ENCODE results near the gene TBC1D10B.

TBC1D10B gene, protein sequence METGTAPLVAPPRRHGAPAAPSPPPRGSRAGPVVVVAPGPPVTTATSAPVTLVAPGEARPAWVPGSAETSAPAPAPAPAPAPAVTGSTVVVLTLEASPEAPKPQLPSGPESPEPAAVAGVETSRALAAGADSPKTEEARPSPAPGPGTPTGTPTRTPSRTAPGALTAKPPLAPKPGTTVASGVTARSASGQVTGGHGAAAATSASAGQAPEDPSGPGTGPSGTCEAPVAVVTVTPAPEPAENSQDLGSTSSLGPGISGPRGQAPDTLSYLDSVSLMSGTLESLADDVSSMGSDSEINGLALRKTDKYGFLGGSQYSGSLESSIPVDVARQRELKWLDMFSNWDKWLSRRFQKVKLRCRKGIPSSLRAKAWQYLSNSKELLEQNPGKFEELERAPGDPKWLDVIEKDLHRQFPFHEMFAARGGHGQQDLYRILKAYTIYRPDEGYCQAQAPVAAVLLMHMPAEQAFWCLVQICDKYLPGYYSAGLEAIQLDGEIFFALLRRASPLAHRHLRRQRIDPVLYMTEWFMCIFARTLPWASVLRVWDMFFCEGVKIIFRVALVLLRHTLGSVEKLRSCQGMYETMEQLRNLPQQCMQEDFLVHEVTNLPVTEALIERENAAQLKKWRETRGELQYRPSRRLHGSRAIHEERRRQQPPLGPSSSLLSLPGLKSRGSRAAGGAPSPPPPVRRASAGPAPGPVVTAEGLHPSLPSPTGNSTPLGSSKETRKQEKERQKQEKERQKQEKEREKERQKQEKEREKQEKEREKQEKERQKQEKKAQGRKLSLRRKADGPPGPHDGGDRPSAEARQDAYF

DNA sequence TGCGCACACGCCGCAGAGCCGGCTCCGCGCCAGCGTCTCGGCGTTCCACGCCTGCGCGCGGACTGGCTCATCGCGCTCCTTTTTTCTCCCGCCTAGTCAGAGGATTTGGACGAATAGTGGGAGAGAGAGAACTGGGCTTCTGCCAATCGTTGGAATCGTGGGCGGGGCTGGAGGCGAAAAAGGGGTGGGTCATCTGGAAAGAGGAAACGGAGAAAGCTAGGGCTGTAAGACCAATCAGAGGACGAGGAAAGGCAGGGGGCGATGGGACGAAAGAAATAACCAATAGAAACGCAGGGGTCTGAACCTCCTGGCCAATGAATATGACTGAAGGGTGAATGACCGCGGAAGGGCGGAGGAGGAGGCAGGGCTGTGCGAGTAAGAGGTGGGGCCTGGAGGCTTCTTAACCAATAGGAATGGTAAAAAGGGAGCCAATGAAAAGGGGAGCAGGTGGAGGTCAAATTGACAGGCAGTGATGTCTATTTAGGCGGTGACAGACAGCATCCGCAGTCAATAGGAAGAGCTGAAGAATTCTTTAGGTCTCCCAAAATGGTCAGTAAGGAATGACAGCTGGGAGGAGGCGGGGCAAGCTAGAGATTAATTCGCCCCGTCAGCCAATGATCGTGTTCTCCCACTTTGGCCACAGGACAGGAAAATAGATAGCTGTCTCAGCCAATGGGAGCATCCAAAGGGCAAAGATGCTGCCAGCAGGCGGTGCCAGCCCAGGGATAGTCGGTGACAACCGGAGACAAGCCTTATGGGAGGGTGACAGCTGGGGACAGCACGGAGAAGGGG lies at the start of gene TBC1D10B:
TBC1D10B (minus strand) TSS at position 39 of the 792 bp plus-strand sequence. CDS start 311 bp downstream, outside the sequence.
- peak; percentile 94 for DNase-seq

DNA sequence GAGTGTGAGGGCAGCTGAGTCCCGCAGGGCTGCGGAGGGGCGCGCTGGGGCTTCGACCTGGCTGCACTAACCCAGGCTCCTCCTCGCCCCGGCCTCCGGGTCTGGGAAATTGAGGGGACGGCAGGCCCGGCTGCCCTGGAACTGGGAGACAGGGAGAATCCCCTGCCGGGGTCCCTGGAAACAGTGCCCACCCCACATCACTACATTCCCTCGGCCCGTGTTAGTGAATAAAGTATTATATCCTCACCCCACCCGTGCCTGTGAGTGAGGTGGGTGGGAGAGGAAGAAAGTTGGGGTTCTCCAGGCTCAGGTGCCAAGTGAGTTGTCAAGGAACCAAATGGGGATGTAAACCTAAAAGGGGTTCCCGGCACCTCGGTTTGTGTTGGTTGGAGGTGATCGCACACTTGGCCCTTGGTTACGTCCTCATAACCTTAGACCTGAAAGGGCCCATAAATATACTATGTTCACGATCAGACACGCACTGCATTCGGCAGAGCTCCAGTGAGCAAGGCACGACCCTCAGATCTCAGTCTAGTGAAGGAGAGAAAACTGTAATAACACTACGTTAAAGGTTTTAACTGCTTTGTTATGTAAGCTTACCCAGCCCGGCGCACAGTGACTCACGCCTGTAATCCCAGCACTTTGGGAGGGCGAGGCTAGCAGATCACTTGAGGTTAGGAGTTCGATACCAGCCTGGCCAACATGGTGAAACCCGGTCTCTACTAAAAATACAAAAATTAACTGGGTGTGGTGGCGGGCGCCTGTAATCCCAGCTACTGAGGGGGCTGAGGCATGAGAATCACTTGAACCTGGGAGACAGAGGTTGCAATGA lies 48.3 kb upstream of the TBC1D10B start:
- DNase-seq: no peak

DNA sequence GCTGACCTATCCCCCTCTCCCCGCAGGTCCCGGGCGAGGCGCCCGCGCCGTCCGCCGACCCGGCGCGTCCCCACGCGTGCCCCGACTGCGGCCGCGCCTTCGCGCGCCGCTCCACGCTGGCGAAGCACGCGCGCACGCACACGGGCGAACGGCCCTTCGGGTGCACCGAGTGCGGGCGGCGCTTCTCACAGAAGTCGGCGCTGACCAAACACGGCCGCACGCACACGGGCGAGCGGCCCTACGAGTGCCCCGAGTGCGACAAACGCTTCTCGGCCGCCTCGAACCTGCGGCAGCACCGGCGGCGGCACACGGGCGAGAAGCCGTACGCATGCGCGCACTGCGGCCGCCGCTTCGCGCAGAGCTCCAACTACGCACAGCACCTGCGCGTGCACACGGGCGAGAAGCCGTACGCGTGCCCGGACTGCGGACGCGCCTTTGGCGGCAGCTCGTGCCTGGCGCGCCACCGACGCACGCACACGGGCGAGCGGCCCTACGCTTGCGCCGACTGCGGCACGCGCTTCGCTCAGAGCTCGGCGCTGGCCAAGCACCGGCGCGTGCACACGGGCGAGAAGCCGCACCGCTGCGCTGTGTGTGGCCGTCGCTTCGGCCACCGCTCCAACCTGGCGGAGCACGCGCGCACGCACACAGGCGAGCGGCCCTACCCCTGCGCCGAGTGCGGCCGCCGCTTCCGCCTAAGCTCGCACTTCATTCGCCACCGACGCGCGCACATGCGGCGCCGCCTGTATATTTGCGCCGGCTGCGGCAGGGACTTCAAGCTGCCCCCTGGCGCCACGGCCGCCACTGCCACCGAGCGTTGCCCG lies 47.4 kb upstream of the TBC1D10B start:
- DNase-seq: peak; percentile 85

DNA sequence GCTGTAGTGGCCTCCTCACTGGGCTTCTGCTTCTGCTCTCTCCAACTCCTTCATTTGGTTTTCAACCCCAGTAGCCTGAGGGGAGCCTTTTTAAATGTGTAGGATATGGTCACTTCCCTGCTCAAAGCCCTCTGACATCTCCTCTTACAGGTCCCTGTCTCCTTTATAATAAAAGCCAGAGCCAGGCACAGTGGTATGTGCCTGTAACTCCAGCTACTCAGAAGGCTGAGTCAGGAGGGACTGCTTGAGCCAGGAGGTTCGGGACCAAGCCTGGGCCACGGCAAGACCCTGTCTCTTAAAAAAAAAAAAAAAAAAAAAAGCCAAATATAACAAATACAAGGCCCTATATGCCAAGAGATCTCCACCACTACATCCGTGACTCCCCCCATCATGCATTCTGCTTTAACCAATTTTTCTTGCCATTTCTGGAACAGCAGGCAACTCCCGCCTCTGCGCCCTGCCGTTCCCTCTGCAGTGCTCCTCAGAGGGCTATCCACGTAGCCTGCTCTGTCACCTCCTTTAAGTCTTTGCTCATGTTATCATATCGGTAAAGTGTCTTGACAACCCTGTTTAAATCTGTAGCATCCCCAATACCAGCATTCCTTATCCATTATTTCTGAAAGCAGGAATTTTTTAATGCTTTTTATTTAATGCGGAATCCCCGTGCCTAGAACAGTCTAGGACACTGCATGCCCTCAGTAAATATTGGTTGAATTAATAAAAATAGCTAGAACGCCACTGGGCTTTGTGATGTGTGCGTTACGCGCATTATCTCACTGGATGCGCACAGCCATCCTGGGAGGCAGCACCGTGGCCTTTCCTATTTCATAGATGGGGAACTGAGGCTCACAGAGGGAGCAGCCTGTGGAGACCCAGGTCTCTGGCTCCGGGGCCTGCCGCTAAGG lies 46.6 kb upstream of the TBC1D10B start:
- no peak for DNase-seq

DNA sequence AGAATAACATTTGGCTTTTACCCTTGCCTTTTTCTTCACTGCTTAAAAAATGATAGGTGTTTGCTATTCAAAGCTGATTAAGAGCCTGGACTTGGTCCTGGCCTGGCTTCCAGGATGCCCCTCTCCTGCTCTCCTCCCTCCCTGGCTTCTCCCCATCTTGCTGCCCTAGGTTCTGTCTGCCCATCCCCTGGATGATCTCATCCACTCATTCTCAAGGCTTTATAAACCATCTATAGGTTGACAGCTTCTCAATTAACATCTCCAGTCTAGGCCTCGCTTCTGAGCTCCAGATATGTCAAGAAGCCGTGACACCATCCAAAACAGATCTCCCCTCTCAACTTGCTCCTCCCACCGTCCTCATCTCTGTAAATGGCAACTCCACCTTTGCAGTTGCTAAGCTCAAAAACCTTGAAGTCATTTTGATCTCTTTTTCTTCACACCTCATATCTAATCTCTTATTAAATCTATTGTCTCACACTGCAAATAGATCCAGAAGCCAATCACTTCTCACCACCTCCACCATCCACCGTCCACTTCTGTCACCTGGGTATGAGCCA lies 45.8 kb upstream of the TBC1D10B start:
- DNase-seq: no peak

DNA sequence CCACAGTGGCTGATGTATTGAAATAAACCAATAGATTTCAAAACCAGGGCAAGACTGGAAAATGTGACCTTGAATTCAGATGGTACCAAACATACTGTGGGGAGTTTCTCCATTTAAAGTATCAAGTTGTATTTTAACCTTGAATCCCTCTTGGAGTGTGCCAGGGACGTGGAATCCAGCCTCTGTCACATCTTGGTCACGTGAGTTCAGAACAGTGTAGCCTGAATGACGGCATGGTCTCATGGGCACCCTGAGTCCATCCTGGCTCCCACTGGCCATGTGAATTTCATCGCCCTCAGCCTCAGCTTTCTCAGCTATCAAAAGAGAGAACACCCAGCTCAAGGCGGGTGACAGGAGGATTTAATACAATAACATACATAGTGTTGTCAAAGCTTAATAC lies 43.9 kb upstream of the TBC1D10B start:
- DNase-seq: no peak

DNA sequence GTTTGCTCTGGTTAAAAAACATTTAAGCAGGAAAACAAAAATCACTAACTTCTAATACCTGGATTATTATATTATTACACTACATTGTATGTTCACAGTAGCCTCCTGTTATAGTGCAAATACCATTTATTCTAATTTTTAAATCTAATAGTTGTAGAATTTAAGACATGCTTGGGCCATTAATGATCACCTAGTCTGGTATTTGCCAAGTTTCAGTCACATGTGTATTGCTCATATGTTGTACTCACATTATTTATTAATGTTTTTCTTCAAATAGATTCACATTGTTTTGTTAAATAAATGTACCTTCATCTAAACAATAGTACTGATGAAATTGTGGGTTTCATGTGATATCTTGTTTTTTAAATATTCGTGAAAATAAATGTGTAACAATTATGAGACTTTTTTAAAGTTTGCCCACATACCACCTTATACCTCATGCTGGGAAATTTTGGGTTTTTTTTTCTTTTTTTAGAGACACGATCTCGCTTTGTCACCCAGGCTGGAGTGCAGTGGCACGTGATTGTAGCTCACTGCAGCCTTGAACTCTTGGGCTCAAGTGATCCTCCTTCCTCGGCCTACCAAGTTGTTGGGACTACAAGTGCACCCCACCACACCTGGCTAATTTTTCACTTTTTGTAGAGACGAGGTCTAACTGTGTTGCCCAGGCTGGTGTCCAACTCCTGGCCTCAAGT lies 43.0 kb upstream of the TBC1D10B start:
- no peak for DNase-seq

DNA sequence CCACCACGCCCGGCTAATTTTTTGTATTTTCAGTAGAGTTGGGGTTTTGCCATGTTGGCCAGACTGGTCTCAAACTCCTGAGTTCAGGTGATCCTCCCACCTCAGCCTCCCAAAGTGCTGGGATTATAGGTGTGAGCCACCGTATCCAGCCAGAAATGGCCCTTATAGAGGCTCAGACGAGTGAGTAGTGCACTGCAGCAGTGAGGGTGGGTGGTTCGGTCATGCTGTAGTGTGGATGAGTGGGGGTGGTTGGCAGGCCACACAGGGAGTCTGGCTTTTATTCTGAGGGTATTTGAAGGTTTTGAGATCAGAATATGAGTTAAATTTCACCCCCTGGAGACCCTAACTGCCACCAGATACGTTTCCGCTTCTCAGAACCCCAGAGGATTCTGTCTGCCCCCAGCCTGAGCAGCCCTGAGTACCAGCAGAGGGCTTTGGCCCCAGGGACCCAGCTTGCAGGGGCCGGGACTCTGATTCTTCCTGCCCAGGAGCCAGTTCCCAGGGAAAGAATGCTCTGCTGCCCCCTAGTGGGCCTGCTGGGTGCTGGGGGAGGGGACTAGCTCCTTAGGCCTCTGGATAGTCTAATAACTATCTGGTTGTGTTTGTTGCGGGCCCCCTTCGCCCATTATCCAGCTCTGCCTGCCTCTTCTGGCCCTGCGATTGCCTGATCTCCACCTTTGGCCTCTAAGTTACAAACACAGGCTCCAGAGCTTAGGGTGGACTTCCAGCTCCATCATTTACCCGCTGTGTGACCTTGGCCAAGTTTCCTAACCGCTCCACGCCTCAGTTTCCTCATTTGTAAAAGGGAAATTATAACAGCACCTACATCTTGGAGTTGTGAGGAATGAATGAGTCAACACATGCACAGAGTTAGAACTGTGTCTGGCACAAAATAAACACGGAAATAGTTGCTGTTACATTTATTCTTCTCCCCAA lies 39.1 kb upstream of the TBC1D10B start:
- peak; percentile 91 for DNase-seq

DNA sequence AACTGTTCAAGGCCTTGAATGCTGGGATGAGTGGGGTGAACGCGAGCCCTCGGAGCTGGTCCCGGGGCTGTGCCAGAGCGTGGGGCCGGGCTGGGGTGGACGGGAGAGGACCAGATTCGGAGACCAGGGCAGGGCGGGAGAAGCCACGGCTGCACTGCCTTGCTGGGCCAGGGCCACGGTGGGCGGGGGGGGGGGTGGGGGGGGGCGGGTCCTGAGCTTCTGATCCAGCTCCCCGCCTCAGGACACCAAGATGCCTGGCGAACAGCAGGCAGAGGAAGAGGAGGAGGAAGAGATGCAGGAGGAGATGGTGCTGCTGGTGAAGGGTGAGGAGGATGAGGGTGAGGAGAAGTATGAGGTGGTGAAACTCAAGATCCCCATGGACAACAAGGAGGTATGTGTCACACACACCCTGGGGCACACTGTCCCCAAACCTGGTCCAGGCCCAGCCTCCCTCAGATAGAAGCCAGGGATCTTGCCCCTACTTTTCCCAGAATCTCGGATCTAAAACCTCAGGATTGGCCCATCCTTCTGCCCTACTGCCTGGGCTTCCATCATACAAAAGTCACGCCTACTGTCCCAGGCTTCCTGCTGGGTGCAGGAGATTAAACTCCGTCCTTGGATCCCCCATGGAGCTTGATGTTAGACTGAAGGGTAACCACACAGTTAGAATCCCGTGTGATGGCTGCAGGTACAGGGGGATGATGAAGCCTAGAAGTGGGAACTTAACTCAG lies 37.7 kb upstream of the TBC1D10B start:
- DNase-seq: no peak

DNA sequence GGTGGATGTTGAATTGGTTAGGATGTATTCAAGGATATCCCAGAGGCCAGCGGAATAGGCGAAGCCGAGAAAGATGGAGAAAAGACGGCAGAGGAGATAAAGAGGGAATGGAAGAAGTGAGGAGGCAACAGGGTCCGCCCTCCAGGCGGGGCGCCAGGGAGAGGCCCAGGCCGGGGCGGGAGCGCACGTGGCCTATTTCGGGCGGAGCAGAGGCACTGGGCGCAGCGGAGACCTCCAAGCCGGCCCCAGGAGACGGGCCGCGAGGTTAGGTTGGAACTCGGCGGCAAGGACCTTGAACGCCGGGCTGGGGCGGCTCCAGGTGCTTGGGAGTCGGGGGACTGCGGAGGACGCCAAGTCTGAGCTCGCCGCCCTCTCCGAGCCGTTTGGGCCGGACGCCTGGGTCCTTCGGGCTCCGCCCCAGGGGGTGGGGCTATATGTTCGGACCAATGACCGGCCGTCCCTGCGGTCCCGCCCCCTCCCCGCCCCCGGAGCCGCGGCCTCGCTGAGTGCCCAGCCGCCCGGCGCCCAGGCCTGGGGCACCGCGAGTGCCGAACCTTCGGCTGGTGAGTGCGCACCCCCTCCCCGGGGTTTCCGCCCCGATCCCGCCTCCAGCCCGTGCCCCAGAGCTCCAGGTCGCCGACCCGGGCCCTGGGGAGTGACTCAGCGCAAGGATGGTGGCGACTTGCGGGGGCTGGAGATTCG lies 37.0 kb upstream of the TBC1D10B start, which contains the start of gene ZNF771:
ZNF771 (plus strand) TSS at position 505 of the 702 bp plus-strand sequence. CDS start 448 bp downstream, outside the sequence.
- DNase-seq: peak; percentile 95

DNA sequence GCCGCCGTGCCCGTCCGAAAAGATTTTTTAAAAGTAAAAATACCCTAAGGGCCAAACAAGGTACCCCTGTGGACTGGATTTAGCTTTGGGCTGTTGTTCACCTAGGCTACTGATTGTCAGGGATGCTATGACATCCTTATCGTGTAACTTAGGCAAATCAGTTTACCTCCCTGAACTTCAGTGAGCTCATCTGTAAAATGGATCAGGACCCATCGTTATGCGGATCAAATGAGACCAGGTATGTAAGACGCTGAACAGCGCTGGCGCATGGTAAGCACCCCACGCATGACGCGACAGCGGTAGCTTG lies 36.5 kb upstream of the TBC1D10B start:
- DNase-seq: no peak

DNA sequence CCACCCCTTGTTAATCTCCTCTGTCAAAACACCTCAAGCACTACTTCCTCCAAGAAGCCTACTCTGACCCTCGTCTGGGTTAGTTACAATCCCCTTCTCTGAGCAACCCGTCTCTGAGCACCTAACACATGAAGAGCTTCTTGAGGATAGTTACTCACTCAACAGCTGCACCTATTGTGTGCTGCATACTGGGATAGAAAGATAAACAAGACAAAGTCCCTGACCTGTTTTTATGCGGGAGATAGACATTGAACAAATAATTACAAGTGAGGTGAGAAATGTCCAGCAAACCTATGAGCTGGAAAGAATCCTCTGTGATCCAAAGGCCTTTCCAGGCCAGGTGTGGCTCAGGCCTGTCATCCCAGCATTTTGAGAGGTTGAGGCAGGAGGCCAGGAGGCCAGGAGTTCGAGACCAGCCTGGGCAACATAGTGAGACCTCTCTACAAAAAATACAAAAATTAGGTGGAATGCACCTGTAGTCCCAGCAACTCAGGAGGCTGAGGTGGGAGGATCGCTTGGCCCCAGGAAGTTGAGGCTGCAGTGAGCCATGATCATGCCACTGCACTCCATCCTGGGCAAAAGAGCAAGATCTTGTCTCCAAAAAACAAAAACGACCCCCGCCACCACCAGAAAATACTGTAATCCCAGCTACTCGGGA lies 31.6 kb upstream of the TBC1D10B start:
- no peak for DNase-seq

DNA sequence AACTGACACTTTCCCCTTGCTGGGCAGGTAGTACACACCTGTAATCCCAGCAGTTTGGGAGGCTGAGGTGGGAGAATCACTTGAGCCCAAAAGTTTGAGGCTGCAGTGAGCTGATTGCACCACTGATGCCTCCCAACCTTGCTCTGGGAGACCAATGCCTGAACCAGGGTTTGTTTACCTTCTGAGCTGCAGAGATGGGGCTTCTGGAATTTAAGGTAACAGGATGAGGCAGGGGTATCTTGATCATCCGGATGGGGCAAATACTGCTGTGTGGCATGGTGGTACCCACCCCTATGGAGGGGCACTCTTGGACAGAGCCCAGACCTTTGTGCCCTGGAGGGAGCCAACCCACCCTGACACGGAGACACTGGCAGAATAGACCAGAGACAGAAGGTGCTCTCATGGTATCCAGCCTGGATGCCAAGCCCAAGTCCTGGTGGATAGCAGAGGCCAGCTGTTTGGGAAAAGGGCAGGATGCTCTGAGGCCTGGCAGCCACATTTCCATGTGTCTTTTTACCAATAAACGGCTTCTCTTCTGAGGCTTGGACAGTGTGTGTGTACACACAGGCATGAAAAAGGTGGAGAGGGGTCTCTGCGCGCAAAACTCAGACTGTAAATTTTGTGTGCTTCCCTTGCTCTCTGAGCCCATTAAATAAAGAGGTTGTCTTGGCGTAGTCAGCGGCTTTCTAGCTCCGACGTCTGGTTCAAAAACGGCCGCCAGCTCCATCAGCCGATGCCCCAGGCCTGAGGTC lies 29.3 kb upstream of the TBC1D10B start:
- no peak for DNase-seq

DNA sequence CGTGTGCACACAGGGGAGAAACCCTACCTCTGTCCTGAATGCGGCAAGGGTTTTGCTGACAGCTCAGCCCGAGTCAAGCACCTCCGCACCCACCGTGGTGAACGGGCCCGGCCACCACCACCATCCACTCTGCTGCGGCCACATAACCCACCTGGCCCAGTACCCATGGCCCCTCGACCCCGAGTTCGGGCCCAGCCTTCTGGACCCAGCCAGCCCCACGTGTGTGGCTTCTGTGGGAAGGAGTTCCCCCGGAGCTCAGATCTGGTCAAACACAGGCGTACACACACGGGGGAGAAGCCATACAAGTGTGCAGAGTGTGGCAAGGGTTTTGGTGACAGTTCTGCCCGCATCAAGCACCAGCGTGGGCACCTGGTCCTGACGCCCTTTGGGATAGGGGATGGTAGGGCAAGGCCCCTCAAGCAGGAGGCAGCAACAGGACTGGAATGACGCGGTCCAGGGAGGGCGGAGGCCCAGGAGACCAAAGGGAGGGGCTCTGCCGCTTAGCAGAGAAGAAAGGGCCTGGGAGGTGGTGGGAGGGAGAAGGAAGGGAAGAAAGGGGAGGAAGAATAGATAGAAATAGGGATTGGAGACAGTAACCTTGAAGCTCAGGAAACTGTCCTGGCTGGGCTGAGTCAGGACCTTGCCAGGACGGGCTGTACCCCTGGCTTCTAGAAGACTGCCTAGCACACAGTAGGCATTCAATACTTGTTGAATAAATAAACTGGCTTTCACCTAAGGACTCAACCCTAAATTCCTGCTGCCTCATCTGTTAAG lies 28.6 kb upstream of the TBC1D10B start:
- DNase-seq: no peak
